ENCODE data around the gene ZNF81.
"Not testable (repeated sequence)": the region's sequence is repeated elsewhere in the genome, so short reads cannot be mapped to it uniquely, and the experiment has no call there.

GRCh38 chrX:47807272-47807538 lies 29.5 kb upstream of the ZNF81 start:
- TF ChIP-seq POLR2A (IDR thresholded peaks at IDR 0.05; ENCODE audit: low read length); GATA1 (IDR thresholded peaks at IDR 0.05; ENCODE audit: low read depth, low read length): not testable (repeated sequence)
